ENCODE measurements around the gene TMEM131.

TMEM131 gene

GRCh38 chr2:97981961-97982360 is 13.8 kb downstream of the TMEM131 start:
- TF ChIP-seq CTCF (IDR thresholded peaks at IDR 0.05): no peak
- no peak overlapping the region for H3K4me3 Mint-ChIP-seq
- no peak overlapping the region for H3K27ac Mint-ChIP-seq
- peaks cover 87% of the 10 kb centered on the region for H3K36me3 Mint-ChIP-seq (ENCODE audit: low read depth)
- no peaks in the 10 kb centered on the region for H3K27me3 Mint-ChIP-seq (ENCODE audit: low read depth, poor library complexity)
- peaks cover 70% of the 10 kb centered on the region for H3K9me3 Mint-ChIP-seq
- H3K4me1 Mint-ChIP-seq: peaks cover 5% of the 10 kb centered on the region
- DNase-seq: no peak

- no peak for TF ChIP-seq CTCF (IDR thresholded peaks at IDR 0.05)
- Mint-ChIP-seq H3K4me1 (peaks cover 5% of the 10 kb centered on the region), H3K36me3 (ENCODE audit: low read depth) (peaks cover 92% of the 10 kb centered on the region), H3K9me3 (peaks cover 74% of the 10 kb centered on the region), H3K4me3 (no peak overlapping the region), H3K27ac (no peak overlapping the region), H3K27me3 (ENCODE audit: low read depth, poor library complexity) (no peaks in the 10 kb centered on the region)
- no peak for DNase-seq
Measured at GRCh38 chr2:97979904-97980303, 15.8 kb downstream of the TMEM131 start.

- no peak for TF ChIP-seq CTCF (IDR thresholded peaks at IDR 0.05)
- H3K36me3 Mint-ChIP-seq (ENCODE audit: low read depth): peaks cover 69% of the 10 kb centered on the region
- no peak for DNase-seq
Measured at GRCh38 chr2:97974471-97974870, 21.3 kb downstream of the TMEM131 start.

GRCh38 chr2:97970293-97971060 is 25.3 kb downstream of the TMEM131 start:
- TF ChIP-seq CTCF (IDR thresholded peaks at IDR 0.05): no peak
- Mint-ChIP-seq H3K27me3 (ENCODE audit: low read depth, poor library complexity) (no peaks in the 10 kb centered on the region), H3K36me3 (ENCODE audit: low read depth) (peaks cover 32% of the 10 kb centered on the region), H3K4me3 (no peak overlapping the region), H3K9me3 (peaks cover 31% of the 10 kb centered on the region), H3K27ac (peak overlapping the region; percentile 81), H3K4me1 (peaks cover 12% of the 10 kb centered on the region)
- DNase-seq: no peak

More at GRCh38 chr2:97974471-97974870, 21.3 kb downstream of the TMEM131 start:
- no peak overlapping the region for H3K27ac Mint-ChIP-seq
- peaks cover 3% of the 10 kb centered on the region for H3K4me1 Mint-ChIP-seq
- H3K4me3 Mint-ChIP-seq: no peak overlapping the region
- no peaks in the 10 kb centered on the region for H3K27me3 Mint-ChIP-seq (ENCODE audit: low read depth, poor library complexity)
- peaks cover 70% of the 10 kb centered on the region for H3K9me3 Mint-ChIP-seq

- H3K4me1 Mint-ChIP-seq: peaks cover 23% of the 10 kb centered on the region
- H3K9me3 Mint-ChIP-seq: peaks cover 20% of the 10 kb centered on the region
- no peaks in the 10 kb centered on the region for H3K27me3 Mint-ChIP-seq (ENCODE audit: low read depth, poor library complexity)
- no peak for DNase-seq
- peaks cover 21% of the 10 kb centered on the region for H3K36me3 Mint-ChIP-seq (ENCODE audit: low read depth)
- no peak for TF ChIP-seq CTCF (IDR thresholded peaks at IDR 0.05)
- H3K27ac Mint-ChIP-seq: no peak overlapping the region
- no peak overlapping the region for H3K4me3 Mint-ChIP-seq
Measured at GRCh38 chr2:97969081-97970067, 26.4 kb downstream of the TMEM131 start.

All from nephron progenitor cell (in vitro differentiated cells).